Measurements from ENCODE around the gene CISD3. TPM values are rescaled to one million over a fixed set of nuclear protein-coding genes. Genes with fewer than 3 reads are reported as not detected.

Gene CISD3
- total RNA-seq, 2 experiments from 2014 or later: 43.2 to 44.2 TPM

DNA sequence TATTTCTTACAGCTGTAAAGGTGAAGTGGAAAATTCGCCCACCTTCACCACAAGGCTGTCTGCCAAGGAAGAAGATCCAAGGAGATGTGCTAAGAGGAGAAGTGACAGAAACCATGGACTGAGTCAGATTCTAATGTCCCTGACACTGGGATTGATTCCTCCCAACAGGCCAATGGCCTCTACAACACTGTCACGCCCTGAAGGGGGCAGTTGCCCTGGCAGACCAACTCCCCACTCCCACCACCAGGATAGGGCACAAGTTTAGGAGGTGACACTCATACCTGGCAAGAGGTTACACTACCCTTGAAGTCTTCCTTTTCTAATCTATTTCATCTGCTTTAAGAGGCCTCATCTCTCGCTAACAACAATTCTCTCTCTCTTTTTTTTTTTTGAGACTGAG, 53.1 kb downstream of the CISD3 start:
- Mint-ChIP-seq H3K36me3 (ENCODE audit: low read depth) (peaks cover 25% of the 10 kb centered on the region), H3K4me3 (no peak overlapping the region), H3K9me3 (no peaks in the 10 kb centered on the region), H3K4me1 (ENCODE audit: low read depth) (no peaks in the 10 kb centered on the region), H3K27ac (no peak overlapping the region), H3K27me3 (no peaks in the 10 kb centered on the region)
- intact Hi-C loops (cut with micrococcal nuclease): no loop called here
- DNase-seq (no peak), ATAC-seq (no peak)
- ChIA-PET CTCF (interaction anchor here (0.7 kb wide), 1 partner anchor 8 kb away, joined by 3 read pairs; no protein-coding TSS in a partner anchor), POLR2A (no interaction called here)
- TF ChIP-seq CTCF (IDR thresholded peaks at IDR 0.05): no peak

Small RNA genes within 50 kb of the gene (microRNA-seq; reads per million reads assigned to microRNA genes)
- 2.7 reads per million for gene MIR4726 (ENCODE audit: borderline microRNAs expressed, borderline replicate concordance)
- not detected for gene MIR4734 (ENCODE audit: borderline microRNAs expressed, borderline replicate concordance)

Other genes with a start within 250 kb of the CISD3 start
- 1 to 10 TPM in 1 of 2 experiments, under 1 TPM in 1; 0.74 to 1.1 TPM for gene SRCIN1, start 124.4 kb upstream of the CISD3 start, total RNA-seq
- 10 to 100 TPM; 31.8 to 32.2 TPM for gene EPOP, start 55.4 kb upstream of the CISD3 start, total RNA-seq
- gene MLLT6, start 25.1 kb upstream of the CISD3 start, total RNA-seq: 100 to 1,000 TPM; 145 to 148 TPM
- 1 to 10 TPM in 1 of 2 experiments, under 1 TPM in 1; 0.50 to 1.2 TPM for gene PCGF2, start 18.0 kb downstream of the CISD3 start, total RNA-seq
- gene PSMB3, start 22.4 kb downstream of the CISD3 start, total RNA-seq: 100 to 1,000 TPM; 275 to 279 TPM
- 10 to 100 TPM; 30.9 to 33.2 TPM for gene PIP4K2B, start 69.2 kb downstream of the CISD3 start, total RNA-seq
- 10 to 100 TPM; 19.7 to 20.1 TPM for gene CWC25, start 95.0 kb downstream of the CISD3 start, total RNA-seq
- 1,000 to 10,000 TPM; 1,908 to 1,957 TPM for gene RPL23, start 123.4 kb downstream of the CISD3 start, total RNA-seq
- gene LASP1, start 139.7 kb downstream of the CISD3 start, total RNA-seq: 100 to 1,000 TPM; 135 to 139 TPM
- gene FBXO47, start 237.1 kb downstream of the CISD3 start, total RNA-seq: not detected

Data from activated CD8-positive, alpha-beta T cell treated with anti-CD3 and anti-CD28 coated beads for 36 hours (primary cell).